Epithelial cell of prostate (primary cell): Measurements from ENCODE around the gene FGF12.

Experiments
- DNase-seq: peaks from one replicate; pipeline ENCODE4 v3.0.0-alpha.2; 2011; ENCODE audit warnings: low read depth, low spot score
- H3K27ac ChIP-seq: fragments of 450-650 bp; 2 replicates; pipeline ENCODE4 v1.5.1; 2017; ENCODE audit warnings: mild to moderate bottlenecking

The FGF12 gene

GRCh38 chr3:192170031-192170430 is 557.3 kb downstream of the FGF12 start:
- no peak for DNase-seq
- H3K27ac ChIP-seq, result peak overlapping the region; percentile 83

DNA sequence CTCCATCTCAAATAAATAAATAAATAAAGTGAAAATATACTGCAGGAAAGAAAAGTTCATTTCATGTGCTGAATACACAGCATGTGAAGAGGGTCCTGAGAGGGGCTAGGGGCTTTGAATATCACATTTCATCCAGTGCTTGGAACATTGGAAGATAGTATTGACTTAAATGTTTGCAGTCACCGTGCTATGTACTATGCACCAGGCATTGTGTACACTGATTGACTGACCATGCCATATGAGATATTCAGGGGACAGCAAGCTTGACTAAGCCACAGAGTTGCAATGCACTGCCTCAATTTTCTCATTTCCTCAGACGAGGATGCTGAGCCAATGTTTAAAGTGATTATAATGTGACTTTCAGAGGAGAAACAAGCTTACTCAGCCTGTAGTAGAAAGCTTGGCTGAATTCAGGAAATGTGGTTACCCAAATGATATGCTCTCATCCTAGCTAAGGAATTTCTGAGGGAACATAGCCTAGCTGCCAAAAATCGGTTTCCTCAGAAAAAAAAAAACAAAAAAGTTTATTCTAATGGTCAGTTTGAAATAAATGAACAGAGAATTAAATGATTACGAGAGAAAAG is 557.9 kb downstream of the FGF12 start:
- no peak for DNase-seq
- peak overlapping the region; percentile 83 for H3K27ac ChIP-seq

- DNase-seq, result no peak
- H3K27ac ChIP-seq, result no peak overlapping the region
Observed at GRCh38 chr3:192168202-192168601, 559.1 kb downstream of the FGF12 start.

DNA sequence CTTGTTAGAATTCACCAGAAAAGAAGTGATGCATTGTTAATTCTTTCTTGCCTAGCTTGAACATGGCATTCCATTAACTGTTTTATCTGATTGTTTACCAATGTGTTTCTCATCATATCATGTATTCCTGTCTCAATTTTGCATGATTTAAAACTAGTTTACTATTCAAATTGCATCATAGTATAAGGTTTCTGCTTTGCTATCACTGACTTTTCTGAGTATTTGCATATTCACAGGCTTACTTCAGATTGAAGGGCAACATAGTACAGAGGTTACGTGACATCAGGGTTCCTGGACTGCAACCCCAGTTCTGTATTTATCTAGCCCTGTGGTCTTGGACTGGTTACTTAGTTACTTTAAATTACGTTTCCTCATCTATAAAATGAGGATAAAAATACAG is 561.8 kb downstream of the FGF12 start:
- no peak overlapping the region for H3K27ac ChIP-seq
- no peak for DNase-seq

- no peak for DNase-seq
- H3K27ac ChIP-seq, result no peak overlapping the region
Observed at GRCh38 chr3:192161661-192162060, 565.7 kb downstream of the FGF12 start.

DNA sequence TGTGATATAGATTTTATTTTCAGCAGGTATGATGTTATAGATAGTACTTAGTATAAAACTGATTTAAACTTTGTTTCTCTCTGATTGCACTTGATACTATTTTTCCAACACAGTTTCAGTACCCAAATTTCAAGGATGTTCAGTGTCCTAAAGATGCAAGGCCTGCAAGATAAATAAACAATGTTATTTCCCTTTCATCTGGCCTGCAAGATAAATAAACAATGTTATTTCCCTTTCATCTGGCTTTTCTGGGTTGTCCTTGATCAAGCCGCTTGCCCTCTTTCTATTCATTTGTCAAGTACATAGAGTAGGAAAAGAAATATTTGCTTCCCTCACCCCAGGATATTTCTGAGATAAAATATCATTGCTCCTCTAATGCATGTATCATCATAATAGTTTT is 571.0 kb downstream of the FGF12 start:
- H3K27ac ChIP-seq, result no peak overlapping the region
- no peak for DNase-seq

DNA sequence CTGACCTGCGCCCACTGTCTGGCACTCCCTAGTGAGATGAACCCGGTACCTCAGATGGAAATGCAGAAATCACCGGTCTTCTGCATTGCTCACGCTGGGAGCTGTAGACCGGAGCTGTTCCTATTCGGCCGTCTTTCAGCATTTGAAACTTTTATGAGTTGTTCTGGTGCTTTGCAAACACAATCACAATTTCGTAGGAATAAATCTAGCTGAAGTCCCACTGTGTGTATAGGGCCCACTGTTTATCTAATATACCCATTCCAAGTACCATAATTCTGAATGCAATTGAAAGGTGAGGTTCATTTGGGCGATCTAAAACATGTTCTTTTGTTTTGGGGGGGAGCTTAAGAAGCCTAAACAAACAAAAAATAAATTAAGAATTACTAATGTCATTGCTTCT is 572.1 kb downstream of the FGF12 start:
- peak overlapping the region; percentile 53 for H3K27ac ChIP-seq

GRCh38 chr3:192133271-192133670 is 594.1 kb downstream of the FGF12 start:
- no peak overlapping the region for H3K27ac ChIP-seq
- no peak for DNase-seq

More for the DNA sequence above, 572.1 kb downstream of the FGF12 start:
- DNase-seq, result no peak

DNA sequence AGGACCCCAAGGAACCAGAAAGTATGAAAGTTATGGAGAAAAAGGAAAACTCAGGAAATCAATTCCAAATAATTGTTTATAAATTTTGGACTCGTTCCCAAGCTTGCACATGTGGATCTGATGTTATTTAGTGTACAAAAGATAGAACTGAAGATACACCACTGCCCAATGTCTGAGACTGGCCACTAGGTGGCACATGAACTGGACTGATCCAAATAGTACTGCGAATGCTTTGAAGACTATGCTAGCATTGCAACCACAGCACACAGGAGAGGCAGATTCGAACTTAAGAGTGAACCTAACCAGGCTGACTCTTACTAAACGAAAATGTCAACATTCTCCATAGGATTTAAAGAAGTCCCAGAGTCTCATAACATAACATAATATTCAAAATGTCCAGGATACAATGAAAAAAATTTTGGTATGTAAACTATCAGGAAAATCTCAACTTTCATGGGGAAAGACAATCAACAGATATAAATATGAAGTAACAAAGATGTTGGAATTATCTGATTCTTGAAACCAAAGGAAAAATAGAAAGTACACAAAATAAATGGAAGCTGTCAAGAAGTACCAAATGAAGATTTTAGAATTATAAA is 596.7 kb downstream of the FGF12 start:
- H3K27ac ChIP-seq, result no peak overlapping the region
- peak; percentile 20 for DNase-seq

DNA sequence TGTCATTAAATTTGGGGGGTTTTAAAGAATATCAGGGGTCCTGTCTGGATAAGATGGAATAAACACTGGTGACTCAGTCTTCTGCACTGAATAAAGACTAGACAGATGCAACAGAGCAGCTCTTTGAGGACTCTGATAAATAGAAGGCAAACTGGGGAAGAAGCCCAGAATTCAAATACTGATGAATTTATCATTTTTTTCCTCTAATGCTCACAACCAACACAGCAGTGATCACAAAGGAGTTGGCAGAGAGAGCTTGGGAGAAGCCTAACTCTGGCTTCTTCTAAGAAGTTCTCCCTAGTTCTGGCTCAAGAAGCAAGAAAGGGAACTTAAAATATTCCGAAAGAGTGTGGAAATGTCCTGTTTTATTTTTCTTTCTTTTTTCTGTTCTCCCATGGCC is 597.8 kb downstream of the FGF12 start:
- no peak overlapping the region for H3K27ac ChIP-seq
- no peak for DNase-seq

DNA sequence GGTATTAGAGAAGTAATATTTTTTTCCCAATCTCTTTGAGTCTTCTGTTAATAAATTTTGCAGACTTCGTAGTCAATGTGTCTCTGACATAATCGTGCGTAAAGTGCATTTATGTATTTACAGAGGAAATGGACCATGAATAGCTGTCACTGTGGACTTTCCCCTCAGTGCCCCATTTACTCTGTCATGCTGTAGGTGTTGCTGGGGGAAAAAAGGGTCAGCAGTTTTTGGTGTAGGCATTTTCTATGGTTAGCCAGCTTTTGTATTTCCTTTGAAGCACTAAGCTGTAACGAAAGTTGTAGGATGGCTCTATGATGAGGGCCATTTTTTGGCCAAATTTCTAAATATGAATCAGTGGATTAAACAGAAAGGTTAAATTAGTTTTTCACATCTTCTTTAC is 598.4 kb downstream of the FGF12 start:
- no peak for DNase-seq

DNA sequence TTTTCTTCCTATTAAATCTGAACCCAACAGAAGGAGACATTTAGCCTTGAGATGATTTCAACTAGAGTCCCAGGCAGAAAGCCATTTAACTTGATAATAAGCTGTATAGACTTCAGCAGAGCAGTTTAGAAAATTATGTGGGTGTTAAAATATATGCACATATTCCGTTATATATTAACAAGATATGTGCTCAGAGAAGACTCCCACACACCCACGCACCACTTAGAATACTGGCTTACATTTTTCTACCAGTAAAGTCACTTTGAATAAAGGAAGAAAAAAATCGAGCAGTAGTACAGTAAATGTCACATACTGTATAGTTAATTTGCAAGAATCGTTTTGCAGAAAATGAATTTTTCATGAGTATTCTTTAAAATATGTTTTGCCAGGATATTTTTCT is 599.3 kb downstream of the FGF12 start:
- no peak overlapping the region for H3K27ac ChIP-seq

More for the DNA sequence above, 598.4 kb downstream of the FGF12 start:
- H3K27ac ChIP-seq, result no peak overlapping the region

GRCh38 chr3:192122832-192123594 is 604.3 kb downstream of the FGF12 start:
- no peak for DNase-seq

More for the DNA sequence above, 599.3 kb downstream of the FGF12 start:
- DNase-seq, result no peak

GRCh38 chr3:192121923-192122322 is 605.4 kb downstream of the FGF12 start:
- no peak for DNase-seq
- H3K27ac ChIP-seq, result no peak overlapping the region

More at GRCh38 chr3:192122832-192123594, 604.3 kb downstream of the FGF12 start:
- H3K27ac ChIP-seq, result no peak overlapping the region

- no peak overlapping the region for H3K27ac ChIP-seq
- DNase-seq, result no peak
Observed at GRCh38 chr3:192108820-192109219, 618.5 kb downstream of the FGF12 start.

DNA sequence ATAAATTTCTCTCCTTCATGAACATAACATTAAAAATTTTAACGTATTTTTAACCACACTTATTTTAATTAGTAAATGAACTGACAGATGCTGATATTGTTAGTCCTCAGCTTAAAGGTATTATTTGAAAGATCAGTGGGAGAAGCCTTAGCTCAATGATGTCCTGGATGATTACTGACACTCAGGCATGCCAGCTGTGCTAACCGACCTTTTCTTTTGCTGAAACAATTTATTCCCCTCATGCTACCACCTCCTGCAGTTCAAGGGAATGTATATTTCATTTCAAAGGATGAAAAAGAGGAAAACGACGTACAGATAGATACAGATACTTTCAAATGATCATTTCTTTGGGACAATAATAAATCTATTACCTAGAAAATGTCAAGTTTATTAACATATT is 620.8 kb downstream of the FGF12 start:
- H3K27ac ChIP-seq, result no peak overlapping the region
- DNase-seq, result no peak

- DNase-seq, result no peak
- peak overlapping the region; percentile 52 for H3K27ac ChIP-seq
Observed at GRCh38 chr3:192092388-192093005, 634.8 kb downstream of the FGF12 start.

- peak overlapping the region; percentile 52 for H3K27ac ChIP-seq
- no peak for DNase-seq
Observed at GRCh38 chr3:192091831-192092230, 635.5 kb downstream of the FGF12 start.

- DNase-seq, result no peak
- peak overlapping the region; percentile 52 for H3K27ac ChIP-seq
Observed at GRCh38 chr3:192090586-192090985, 636.8 kb downstream of the FGF12 start.
